ENCODE measurements around the gene RAB9B.

DNA sequence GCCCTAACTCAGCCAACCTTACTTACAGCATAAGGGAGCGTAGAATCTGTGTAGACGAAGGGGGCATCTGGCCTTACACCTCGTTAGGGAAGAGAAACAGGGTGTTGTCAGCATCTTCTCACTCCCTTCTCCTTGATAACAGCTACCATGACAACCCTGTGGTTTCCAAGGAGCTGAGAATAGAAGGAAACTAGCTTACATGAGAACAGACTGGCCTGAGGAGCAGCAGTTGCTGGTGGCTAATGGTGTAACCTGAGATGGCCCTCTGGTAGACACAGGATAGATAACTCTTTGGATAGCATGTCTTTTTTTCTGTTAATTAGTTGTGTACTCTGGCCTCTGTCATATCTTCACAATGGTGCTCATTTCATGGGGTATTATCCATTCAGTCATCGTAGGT lies 40.8 kb downstream of the RAB9B start:
- TF ChIP-seq ZFX (IDR thresholded peaks at IDR 0.05; ENCODE audit: borderline replicate concordance): no peak
- TF ChIP-seq, protein P1, sequence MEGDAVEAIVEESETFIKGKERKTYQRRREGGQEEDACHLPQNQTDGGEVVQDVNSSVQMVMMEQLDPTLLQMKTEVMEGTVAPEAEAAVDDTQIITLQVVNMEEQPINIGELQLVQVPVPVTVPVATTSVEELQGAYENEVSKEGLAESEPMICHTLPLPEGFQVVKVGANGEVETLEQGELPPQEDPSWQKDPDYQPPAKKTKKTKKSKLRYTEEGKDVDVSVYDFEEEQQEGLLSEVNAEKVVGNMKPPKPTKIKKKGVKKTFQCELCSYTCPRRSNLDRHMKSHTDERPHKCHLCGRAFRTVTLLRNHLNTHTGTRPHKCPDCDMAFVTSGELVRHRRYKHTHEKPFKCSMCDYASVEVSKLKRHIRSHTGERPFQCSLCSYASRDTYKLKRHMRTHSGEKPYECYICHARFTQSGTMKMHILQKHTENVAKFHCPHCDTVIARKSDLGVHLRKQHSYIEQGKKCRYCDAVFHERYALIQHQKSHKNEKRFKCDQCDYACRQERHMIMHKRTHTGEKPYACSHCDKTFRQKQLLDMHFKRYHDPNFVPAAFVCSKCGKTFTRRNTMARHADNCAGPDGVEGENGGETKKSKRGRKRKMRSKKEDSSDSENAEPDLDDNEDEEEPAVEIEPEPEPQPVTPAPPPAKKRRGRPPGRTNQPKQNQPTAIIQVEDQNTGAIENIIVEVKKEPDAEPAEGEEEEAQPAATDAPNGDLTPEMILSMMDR (IDR thresholded peaks at IDR 0.05): no peak
